MM.1S (cell line): ENCODE data around the gene CSGALNACT2.

Experiments used
- CTCF ChIP-seq: fragments of 300-600 bp; sonication (generic); IDR thresholded peaks from 2 replicates; pipeline ENCODE4 v1.5.1; 2016; ENCODE audit warnings: antibody characterized with exemption, low read length, mixed read lengths
- EZH2 ChIP-seq: fragments of 300-600 bp; sonication (generic); optimal IDR thresholded peaks from 2 replicates; pipeline ENCODE3; 2017; ENCODE audit warnings: low read depth, mild to moderate bottlenecking, antibody characterized with exemption, low read length, mixed read lengths
- EZH2phosphoT487 ChIP-seq: fragments of 300-600 bp; sonication (generic); IDR thresholded peaks from 2 replicates; pipeline ENCODE4 v1.6.1; 2018; ENCODE audit warnings: antibody characterized with exemption, low read length

DNA sequence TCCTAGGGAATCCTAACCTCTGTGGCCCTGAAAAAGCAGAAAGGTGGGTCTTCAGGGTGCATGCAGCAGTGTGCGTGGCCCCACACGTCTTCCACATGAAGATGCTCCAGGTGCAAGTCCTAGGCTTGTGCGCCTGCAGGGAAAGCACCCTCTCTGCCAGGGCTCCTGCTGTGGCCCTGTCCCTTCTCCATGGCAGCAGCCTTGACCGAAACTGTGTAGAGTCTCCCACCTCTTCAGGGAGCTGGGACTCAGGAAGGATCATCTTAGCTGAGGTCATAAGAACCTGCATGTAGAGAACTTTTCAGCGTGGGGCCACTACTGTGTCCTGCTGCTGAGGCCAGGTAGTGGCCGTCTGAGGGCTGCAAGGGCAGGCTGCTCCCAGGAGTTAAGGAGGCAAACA lies 6.3 kb upstream of the CSGALNACT2 start:
- TF ChIP-seq EZH2 (no peak), CTCF (no peak), EZH2phosphoT487 (no peak)
